GM21825 (cell line): ENCODE results near the gene MTG2.

Experiments used
- ATAC-seq: cut with Tn5 transposase; IDR thresholded peaks from one replicate; pipeline ENCODE4 v1.9.1; 2021; ENCODE audit warnings: mild to moderate bottlenecking, moderate library complexity; ENCODE audit not compliant: unreplicated experiment

MTG2 gene

GRCh38 chr20:62229667-62230066 lies 46.8 kb downstream of the MTG2 start:
- ATAC-seq: no peak

- no peak for ATAC-seq
Measured at GRCh38 chr20:62230276-62230675, 47.4 kb downstream of the MTG2 start.

GRCh38 chr20:62230696-62231095 lies 47.9 kb downstream of the MTG2 start:
- no peak for ATAC-seq

GRCh38 chr20:62231292-62231691 lies 48.5 kb downstream of the MTG2 start:
- no peak for ATAC-seq

DNA sequence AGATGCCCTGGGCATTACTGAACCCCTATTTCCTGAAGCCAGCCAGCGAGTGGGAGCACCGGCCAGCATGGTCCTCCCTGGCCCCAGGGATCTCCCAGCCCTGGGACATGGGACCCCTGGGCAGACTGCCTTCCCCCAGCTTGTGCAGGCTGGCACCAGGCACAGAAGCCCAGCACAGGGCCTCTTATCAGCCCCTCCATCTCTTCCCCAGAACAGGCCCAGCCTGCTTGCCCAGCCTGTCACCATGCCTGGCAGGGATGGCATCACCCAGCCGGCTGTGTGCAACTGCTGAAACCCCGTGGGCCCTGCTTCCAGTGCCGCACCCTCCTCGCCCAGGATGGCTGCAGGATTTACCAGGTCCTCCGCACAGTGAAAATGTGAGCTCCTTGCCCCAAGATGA lies 49.4 kb downstream of the MTG2 start:
- ATAC-seq: no peak

GRCh38 chr20:62232770-62233645 lies 50.2 kb downstream of the MTG2 start:
- ATAC-seq: no peak

DNA sequence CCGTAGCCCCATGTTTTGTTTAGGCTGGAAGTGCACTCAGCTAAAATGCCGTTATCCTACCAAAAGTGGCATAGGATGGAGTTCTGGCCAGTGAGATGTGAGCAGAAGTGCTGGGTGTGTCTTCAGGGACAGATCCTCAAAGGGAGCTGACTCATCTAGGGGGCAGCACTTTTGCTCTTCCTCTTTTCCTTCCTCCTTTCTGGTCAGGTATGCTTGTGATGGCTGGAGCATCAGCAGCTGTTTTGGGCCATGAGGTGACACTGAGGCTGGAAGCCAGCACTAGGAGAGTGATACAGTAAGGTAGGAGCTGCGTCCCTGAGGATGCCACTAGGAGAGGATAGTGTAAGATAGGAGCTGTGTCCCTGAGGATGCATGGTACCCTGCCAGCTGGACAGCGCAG lies 50.9 kb downstream of the MTG2 start:
- no peak for ATAC-seq

DNA sequence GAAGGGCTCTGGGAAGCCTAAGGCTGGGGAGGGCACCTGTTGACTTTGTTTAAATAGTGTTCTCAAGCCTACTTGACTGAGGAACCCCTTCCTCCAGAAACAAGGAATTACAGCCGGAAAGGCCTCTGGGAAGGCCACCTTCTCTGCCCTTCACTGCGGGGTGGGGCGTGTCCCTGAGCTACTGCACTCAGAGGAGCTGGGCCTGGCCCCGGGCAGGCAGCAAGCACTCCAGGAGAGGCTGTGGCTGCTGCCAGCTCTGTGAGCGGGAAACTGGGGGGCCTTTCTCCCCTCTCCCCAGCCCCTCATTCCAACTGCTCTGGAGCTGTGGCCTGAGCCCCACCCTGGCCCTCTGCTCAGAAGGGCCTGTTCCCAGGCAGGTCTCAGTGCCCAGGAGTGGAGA lies 51.5 kb downstream of the MTG2 start:
- no peak for ATAC-seq

GRCh38 chr20:62235001-62235776 lies 52.4 kb downstream of the MTG2 start:
- ATAC-seq: no peak

- ATAC-seq: no peak
Measured at GRCh38 chr20:62235777-62236157, 52.9 kb downstream of the MTG2 start.

DNA sequence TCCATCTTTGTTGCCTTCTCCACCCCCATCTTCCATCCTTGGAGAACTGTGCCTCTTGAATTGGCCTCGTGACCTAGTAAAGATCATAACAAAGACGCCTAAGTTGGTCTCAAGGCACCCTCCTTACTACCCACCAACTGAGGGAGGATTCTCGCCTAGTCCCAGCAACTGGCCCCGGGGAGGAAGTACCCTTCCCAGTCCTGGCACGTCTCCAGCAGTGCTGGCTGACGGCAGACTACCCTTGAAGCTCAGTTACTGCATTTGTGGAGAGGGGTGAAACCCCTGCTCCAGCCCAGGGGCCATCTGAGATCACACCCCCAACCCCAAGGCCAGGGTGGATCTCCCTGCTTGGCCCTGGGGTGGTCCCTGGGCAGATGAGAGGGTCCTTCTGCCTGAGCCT lies 53.4 kb downstream of the MTG2 start:
- ATAC-seq: no peak

GRCh38 chr20:62236766-62237513 lies 54.1 kb downstream of the MTG2 start:
- ATAC-seq: no peak

DNA sequence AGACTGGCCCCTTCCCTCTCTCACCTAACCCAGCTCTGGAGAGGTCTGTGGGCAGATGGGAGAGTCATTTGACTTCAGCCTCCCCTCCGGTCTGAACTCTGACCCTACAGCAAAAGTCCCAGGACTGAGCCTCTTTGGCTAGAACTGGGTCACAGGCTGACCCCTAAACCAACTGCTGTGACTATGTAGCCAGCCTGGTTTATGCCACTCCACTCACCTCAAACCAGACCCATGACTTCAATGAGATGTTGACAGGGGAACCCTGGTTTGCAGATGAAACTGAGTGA lies 54.6 kb downstream of the MTG2 start:
- ATAC-seq: no peak

DNA sequence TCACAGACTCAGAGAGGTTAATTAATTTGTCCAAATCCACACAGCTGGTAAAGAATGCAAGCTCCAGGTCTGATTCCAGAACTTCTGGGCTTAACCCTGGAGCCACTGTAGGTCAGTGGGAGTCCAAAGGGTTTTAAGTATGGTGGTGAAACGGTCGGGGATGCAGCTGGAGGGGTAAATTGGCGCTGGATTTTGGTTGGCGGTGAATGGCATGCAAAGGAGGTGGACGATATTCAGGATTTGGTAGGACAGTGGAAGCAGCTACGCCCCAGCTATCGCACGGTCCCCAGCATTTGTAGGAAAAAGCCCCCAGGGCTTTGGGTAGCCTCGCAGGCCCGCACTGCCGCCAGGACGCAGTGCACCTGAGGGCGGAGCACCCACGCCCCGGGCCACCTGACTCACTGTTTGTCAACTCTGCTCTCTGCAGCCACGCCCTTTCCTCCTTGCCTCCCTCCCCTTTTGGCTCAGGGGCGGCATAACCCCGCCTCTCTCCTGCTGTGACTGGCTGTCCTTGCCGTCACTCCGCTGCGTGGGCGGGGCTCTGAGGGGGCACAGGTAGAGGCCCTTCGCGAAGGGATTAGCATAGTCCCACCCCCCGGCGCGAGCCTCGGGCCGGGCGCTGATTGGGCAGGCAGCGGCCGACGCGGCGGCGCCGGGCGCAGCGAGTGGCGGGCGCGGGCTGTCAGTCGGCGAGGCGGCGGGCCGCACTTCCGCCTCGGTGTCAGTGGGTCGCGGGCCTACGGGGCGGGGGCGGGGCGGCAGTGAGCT lies 55.2 kb downstream of the MTG2 start, which contains the start of gene OSBPL2:
Gene OSBPL2 (plus strand): TSS at position 721 of the 768 bp plus-strand sequence. CDS start 17,664 bp downstream, outside the sequence.
- ATAC-seq: peak; percentile 96

DNA sequence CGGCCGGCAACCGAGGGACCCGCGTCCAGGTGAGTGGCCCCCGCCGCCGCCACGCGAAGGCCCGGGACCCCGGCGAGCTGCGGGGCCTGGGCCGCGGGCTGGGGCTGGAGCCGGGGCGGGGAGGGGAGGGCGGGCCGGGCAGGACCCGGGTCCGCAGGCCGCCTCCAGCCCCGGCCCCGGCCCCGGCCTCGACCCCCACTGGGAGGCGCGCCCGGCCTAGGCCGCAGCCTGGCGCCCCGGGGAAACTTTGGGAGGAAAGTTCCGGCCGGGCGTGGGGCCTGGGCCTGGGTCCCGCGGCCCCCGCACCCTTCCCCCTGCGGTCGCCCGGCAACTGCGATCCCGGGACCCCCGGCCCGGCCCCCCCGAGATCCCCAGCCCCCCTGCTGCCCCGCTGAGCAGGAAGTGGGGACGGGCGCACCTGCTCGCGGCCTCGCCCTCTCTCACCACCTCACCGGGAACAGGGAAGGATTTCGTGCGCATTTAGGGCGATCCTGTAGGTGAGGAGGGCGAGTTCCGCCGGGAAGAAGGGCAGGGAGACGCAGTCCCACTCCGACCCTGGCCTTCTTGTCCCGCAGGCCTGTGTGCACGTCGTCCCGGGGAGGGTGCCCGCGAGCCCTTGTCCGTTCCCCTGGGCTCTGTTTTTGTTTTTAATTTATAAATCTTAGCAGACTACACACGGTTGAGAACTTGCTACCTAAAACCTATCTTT lies 55.9 kb downstream of the MTG2 start:
- peak; percentile 11 for ATAC-seq

DNA sequence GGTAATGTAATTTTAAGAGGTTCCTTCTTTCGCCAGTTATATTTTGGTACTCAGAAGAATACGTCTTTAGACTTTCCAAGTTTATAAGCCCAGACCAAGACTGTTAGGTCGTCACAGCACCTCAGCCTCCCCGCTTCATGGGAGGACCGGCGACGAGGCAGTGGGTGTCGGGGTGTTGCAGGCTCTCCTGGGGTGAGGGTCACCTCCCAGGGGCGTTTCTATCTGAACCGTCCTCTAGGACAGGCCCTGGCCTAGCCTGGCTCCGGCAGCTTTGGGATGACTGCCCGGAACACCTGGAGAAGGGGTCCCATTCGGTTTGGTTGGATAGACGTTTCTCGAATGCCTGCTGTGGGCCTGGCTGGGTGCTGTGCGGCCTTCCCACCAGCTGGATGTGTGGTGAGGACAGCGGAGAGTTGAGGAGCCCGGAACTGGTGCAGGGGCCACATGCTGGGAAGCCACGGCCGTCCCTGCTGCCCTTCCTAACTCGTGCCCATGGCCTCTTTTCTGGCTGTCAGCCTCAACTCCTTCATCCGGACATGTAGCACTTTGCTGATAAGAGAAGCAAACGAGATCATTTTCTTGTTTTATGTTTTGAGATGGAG lies 56.6 kb downstream of the MTG2 start:
- ATAC-seq: no peak

- no peak for ATAC-seq
Measured at GRCh38 chr20:62240020-62240685, 57.3 kb downstream of the MTG2 start.

DNA sequence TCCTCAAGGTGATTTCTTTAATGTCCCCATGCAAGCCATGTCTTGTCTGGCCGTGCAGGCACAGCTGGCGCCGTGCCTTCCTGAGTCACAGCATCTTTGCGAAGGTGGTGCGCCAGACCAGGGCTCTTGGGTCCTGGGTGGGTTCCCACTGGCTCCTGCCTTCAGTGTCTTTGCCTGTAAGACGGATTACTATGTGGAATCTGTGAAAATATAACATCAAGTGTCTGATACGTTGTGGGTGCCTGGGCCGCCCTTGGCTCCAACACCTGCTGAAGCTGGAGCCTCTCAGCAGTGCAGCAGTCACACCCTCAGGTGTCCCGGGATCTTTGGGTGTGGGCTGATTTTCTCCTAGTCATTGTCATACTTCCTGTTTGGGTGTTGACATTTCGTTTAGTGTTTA lies 58.7 kb downstream of the MTG2 start:
- no peak for ATAC-seq

DNA sequence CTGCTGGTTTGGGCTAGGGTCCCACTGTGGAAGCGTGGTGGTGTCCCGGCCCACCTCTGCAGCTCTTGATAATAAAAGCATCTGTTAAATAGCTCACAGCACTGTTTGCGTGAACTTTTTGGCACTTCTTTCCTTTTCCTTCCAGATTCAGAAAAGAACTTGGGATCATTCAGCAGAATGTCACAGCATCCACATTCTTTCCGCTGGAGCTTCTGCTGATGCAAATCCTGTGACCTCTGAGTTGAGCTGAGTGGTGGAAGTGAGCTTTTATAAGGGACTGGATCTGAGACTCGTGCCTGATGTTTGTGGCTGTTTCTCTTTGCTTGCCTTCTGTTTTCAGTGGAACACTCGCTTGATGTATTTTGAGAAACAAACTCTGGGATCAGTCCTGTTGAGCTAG lies 59.3 kb downstream of the MTG2 start:
- no peak for ATAC-seq
